AG09319 (cell line): Measurements from ENCODE around the gene CPNE4.
A peak's percentile ranks its signal among the peaks of the same experiment; 100 is the strongest.

Source experiments
- DNase-seq: peaks from one replicate; pipeline ENCODE4 v3.0.0-alpha.2; 2010; ENCODE audit warnings: low read depth; ENCODE audit errors: extremely low read depth
- CTCF ChIP-seq: IDR thresholded peaks from 2 replicates; pipeline ENCODE4 v1.5.1; 2011; ENCODE audit warnings: low read depth, mild to moderate bottlenecking, inconsistent platforms, low read length, moderate library complexity

Gene CPNE4

GRCh38 chr3:132034097-132034485 is 723 bp downstream of the CPNE4 start:
- no peak for DNase-seq
- TF ChIP-seq CTCF, result no peak

- no peak for TF ChIP-seq CTCF
- DNase-seq, result no peak
These were observed 1.3 kb downstream of the CPNE4 start for GRCh38 chr3:132033471-132033870.

- no peak for TF ChIP-seq CTCF
- no peak for DNase-seq
These were observed 1.9 kb downstream of the CPNE4 start for GRCh38 chr3:132032959-132033358.

GRCh38 chr3:132029182-132029902 is 5.5 kb downstream of the CPNE4 start:
- TF ChIP-seq CTCF, result peak; percentile 95
- DNase-seq, result peak; percentile 44

GRCh38 chr3:132022914-132023313 is 11.9 kb downstream of the CPNE4 start:
- DNase-seq, result no peak
- TF ChIP-seq CTCF, result no peak

GRCh38 chr3:132020058-132020457 is 14.8 kb downstream of the CPNE4 start:
- no peak for TF ChIP-seq CTCF
- DNase-seq, result no peak

GRCh38 chr3:132017137-132017536 is 17.7 kb downstream of the CPNE4 start:
- DNase-seq, result no peak
- TF ChIP-seq CTCF, result no peak
